Kidney capillary endothelial cell (primary cell): Measurements from ENCODE around the gene ZNF750.

Experiments used
- DNase-seq: peaks from one replicate; pipeline ENCODE4 v3.0.0-alpha.2; 2018; ENCODE audit warnings: low spot score

Gene ZNF750

GRCh38 chr17:82859431-82860403 is 19.9 kb upstream of the ZNF750 start:
- DNase-seq, result peak; percentile 95

- DNase-seq, result no peak
Measured at GRCh38 chr17:82858376-82859126, 18.7 kb upstream of the ZNF750 start.

DNA sequence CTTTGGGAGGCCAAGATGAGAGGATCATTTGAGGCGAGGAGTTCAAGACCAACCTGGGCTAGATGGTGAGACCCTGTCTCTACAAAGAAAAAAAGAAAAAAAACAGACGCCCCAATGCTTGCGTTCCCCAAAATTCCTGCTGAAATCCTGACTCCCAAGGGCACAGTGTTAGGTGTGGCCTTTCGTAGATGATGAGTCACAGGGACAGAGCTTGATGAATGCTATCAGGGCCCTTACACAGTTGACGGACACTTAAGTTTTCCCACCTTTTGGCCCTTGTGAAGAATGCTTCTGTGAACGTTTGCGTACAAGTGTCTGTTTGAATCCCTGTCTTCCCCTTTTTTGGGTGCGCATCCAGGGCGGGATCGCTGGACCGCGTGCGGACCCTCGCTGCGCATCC is 16.5 kb upstream of the ZNF750 start:
- no peak for DNase-seq

GRCh38 chr17:82854226-82854625 is 14.4 kb upstream of the ZNF750 start:
- DNase-seq, result no peak

DNA sequence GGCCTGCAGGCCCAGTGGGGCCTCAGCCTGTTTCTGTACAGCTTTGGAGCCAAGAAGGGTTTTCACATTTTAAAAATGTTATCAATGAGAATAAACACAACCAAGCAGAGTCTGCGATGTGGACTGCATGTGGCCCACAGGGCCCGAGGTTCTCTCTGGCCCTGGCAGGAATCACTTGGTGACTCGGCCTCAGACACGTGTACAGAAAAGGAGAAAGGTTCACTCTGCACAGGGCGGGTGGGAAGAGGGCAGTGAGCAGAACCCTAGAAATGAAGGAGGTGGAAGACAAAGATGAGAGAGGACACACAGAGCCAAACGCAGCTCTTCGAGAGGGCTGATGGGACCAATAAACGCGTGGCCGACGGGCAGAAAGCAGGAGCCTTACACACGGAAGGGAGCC is 11.6 kb upstream of the ZNF750 start:
- DNase-seq, result no peak

- DNase-seq, result no peak
Measured at GRCh38 chr17:82849076-82849945, 9.5 kb upstream of the ZNF750 start.

DNA sequence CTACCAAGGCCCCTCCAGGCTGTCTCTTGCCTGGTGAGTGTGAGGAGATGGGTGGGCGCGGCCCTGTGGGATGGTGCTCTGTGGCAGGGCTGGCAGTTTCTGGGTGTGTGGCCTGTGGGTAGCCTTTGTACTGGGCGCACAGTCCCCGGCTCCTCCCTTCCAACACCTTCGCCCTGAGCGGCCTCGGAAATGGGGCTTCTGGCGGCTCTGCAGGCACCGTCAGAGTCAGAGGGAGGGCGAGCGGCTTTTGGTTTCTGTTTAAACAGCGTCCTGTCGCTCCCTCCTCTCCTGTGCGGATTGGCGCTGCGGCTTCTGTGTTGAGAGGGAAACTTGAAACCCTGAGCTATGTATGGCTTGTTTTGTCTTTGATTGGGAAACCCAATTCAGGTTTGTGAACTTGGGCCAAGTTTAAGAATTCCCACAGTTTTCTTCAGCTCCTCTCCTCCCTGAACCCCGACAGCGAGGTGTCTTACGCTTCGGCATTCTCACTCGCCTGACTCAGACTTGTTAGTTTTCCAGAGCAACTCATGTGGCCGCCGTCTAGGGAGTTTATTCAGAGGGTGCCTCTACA is 8.3 kb upstream of the ZNF750 start:
- DNase-seq, result peak; percentile 61

DNA sequence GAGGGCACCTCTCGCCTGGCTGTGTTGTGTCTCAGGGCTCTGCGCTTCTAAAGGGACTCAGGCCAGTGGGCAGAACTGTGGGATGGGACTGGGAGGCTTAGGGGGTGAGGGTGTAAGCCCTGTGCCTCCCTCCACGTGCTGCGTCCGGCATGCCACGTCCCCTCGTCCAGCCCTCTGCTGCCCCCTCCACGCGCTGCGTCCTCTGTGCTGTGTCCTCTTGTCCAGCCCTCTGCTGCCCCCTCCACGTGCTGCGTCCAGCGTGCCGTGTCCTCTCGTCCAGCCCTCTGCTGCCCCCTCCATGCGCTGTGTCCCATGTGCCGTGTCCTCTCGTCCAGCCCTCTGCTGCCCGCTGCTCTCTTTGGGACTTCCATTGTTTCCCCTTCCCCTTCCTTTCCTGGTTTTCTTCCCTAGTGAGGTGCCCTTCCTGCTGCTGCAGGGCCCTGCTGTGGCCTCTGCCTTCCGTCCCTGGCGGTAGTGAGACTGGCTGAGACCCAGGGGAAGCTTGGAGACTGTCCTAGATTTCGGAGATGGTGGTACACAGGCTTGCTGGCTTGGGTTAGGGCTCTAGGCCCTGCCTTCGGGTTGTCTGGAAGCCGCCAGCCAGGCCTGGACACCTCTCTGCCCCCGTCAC is 6.4 kb upstream of the ZNF750 start:
- peak; percentile 50 for DNase-seq

GRCh38 chr17:82845163-82845807 is 5.5 kb upstream of the ZNF750 start:
- DNase-seq, result peak; percentile 87

DNA sequence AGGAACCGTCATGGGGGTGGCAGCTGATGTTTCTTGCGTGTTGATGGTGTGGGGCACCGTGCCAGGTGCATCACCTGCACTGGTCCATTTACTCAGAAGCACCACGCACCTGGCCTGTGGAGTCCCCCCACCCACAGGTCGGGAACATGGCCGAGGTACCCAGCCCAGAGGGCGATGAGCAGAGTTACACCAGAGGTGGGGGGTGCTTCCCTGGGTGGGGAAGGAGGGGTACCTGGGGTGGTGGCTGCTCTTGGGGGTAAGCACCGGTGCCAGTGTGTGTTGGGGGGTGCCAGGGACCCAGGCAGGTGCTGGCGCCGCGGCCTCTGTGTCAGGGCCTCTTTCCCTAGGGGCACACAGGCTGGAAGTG is 5.0 kb upstream of the ZNF750 start:
- DNase-seq, result no peak

DNA sequence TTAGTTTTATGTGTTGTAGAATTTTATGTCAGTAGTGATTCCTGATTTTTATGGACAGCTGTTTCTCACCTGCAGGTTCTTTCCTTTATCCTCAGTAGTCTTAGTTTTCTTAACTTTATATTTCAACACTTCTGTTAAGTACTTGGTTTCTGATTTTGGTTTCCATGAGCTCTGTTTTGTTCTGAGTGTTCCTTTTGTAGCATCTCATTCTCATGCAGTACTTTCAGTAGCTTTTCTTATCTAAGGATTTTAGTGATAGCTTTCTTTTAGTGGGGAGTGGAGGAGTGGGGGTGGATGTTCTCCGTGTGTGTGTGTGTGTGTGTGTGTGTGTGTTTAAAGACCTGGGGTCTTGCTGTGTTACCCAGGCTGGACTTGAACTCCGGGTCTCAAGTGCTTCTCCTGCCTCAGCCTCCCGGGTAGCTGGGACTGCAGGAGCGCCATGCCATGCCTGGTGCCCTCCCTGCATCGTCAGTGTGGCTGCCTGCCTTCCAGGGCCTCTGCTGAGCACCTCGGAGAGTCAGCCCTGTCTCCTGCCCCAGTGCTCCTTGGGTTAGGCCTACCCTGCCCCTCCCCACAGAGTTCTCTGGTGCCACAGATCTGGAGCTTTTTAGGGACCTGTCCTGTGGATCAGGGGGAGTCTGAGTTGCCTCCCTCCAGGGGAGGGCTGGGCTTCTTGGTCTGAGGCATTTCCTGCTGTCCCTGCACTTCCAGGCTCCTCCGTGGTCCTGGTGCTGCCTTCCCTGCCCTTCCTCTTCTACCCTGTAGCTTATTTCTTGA is 4.3 kb upstream of the ZNF750 start:
- peak; percentile 77 for DNase-seq

DNA sequence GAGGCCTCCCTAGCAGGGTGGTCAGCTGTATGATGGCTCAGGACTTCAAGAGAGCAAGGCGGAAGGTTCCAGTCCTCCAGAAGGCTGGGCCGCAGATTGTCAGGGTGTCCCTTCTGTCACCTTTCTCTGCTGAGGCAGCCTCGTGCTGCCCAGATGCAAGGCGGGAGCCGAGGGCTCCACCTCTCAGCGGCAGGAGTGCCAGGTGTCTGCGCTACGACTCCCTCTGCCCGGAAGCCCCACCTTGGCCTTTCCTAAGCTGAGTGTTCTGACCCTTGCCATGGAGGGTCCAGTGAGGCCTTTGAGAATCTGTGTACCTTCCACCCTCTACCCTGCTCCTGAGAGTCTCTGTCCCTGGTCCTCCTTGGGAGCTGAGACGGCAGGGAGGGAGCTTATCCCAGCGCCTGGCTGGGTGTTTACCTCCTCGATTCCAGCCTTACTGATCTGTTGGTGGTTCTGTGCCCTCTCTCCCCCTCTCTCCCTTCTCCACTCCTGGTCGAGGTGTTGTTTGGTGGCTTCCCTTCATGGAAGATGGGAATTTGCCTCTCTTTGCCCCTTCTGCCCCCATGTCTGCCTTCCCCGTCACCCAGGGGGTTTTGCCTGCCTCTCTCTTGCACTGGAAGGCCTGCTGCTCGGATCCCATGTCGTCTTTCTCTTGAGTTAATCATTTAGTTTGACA is 2.2 kb upstream of the ZNF750 start:
- DNase-seq, result no peak

GRCh38 chr17:82840431-82840831 is 609 bp upstream of the ZNF750 start:
- no peak for DNase-seq

GRCh38 chr17:82838386-82839063 is 1.3 kb downstream of the ZNF750 start:
- DNase-seq, result no peak

GRCh38 chr17:82837586-82838320 is 2.1 kb downstream of the ZNF750 start:
- DNase-seq, result no peak

GRCh38 chr17:82836823-82837357 is 2.9 kb downstream of the ZNF750 start:
- no peak for DNase-seq

- DNase-seq, result no peak
Measured at GRCh38 chr17:82835766-82836512, 3.9 kb downstream of the ZNF750 start.
